ENCODE data around the gene PCCB.

The PCCB gene

GRCh38 chr3:136343446-136343845, 93.3 kb downstream of the PCCB start:
- Histone ChIP-seq H3K4me3 (ENCODE audit: low read length) (no peak overlapping the region), H3K27me3 (ENCODE audit: low read depth, low read length) (no peaks in the 10 kb centered on the region), H3K9me3 (ENCODE audit: insufficient read depth, low read length) (no peaks in the 10 kb centered on the region), H4K20me1 (ENCODE audit: insufficient read depth, low read length) (no peaks in the 10 kb centered on the region), H3K27ac (ENCODE audit: low read length) (no peak overlapping the region), H3K36me3 (replicated peaks; ENCODE audit: low read depth, low read length) (peaks cover 14% of the 10 kb centered on the region), H2AFZ (ENCODE audit: low read depth, low read length) (no peak overlapping the region), H3K4me1 (ENCODE audit: low read length) (peaks cover 13% of the 10 kb centered on the region), H3K9ac (ENCODE audit: low read length) (no peak overlapping the region), H3K4me2 (ENCODE audit: low read length) (no peak overlapping the region), H3K79me2 (ENCODE audit: low read length) (no peaks in the 10 kb centered on the region)
- TF ChIP-seq CTCF (IDR thresholded peaks at IDR 0.05; ENCODE audit: low read depth, low read length) (no peak), EZH2phosphoT487 (IDR thresholded peaks at IDR 0.05; ENCODE audit: low read depth) (no peak)

GRCh38 chr3:136343873-136344555, 93.9 kb downstream of the PCCB start:
- Histone ChIP-seq H3K9ac (ENCODE audit: low read length) (no peak overlapping the region), H3K27me3 (ENCODE audit: low read depth, low read length) (no peaks in the 10 kb centered on the region), H3K4me1 (ENCODE audit: low read length) (peaks cover 13% of the 10 kb centered on the region), H3K27ac (ENCODE audit: low read length) (no peak overlapping the region), H4K20me1 (ENCODE audit: insufficient read depth, low read length) (no peaks in the 10 kb centered on the region), H3K36me3 (replicated peaks; ENCODE audit: low read depth, low read length) (peaks cover 18% of the 10 kb centered on the region), H3K9me3 (ENCODE audit: insufficient read depth, low read length) (no peaks in the 10 kb centered on the region), H2AFZ (ENCODE audit: low read depth, low read length) (no peak overlapping the region), H3K79me2 (ENCODE audit: low read length) (no peaks in the 10 kb centered on the region), H3K4me3 (ENCODE audit: low read length) (no peak overlapping the region), H3K4me2 (ENCODE audit: low read length) (no peak overlapping the region)
- TF ChIP-seq CTCF (IDR thresholded peaks at IDR 0.05; ENCODE audit: low read depth, low read length), result no peak
- TF ChIP-seq EZH2phosphoT487 (IDR thresholded peaks at IDR 0.05; ENCODE audit: low read depth), result no peak

- H3K36me3 ChIP-seq (replicated peaks; ENCODE audit: low read depth, low read length), result peaks cover 10% of the 10 kb centered on the region
- no peak overlapping the region for H3K9ac ChIP-seq (ENCODE audit: low read length)
- no peaks in the 10 kb centered on the region for H3K79me2 ChIP-seq (ENCODE audit: low read length)
- peaks cover 13% of the 10 kb centered on the region for H3K4me1 ChIP-seq (ENCODE audit: low read length)
- no peak overlapping the region for H3K4me3 ChIP-seq (ENCODE audit: low read length)
- H3K27me3 ChIP-seq (ENCODE audit: low read depth, low read length), result no peaks in the 10 kb centered on the region
- H4K20me1 ChIP-seq (ENCODE audit: insufficient read depth, low read length), result no peaks in the 10 kb centered on the region
- H3K27ac ChIP-seq (ENCODE audit: low read length), result no peak overlapping the region
- no peak overlapping the region for H2AFZ ChIP-seq (ENCODE audit: low read depth, low read length)
- no peaks in the 10 kb centered on the region for H3K9me3 ChIP-seq (ENCODE audit: insufficient read depth, low read length)
- H3K4me2 ChIP-seq (ENCODE audit: low read length), result no peak overlapping the region
- TF ChIP-seq CTCF (IDR thresholded peaks at IDR 0.05; ENCODE audit: low read depth, low read length), result no peak
Observed at GRCh38 chr3:136346486-136346885, 96.3 kb downstream of the PCCB start.

GRCh38 chr3:136350132-136350531, 100.0 kb downstream of the PCCB start:
- H3K4me3 ChIP-seq (ENCODE audit: low read length), result no peak overlapping the region
- no peak overlapping the region for H3K27ac ChIP-seq (ENCODE audit: low read length)
- no peaks in the 10 kb centered on the region for H3K9me3 ChIP-seq (ENCODE audit: insufficient read depth, low read length)
- H3K9ac ChIP-seq (ENCODE audit: low read length), result no peak overlapping the region
- peaks cover 5% of the 10 kb centered on the region for H3K36me3 ChIP-seq (replicated peaks; ENCODE audit: low read depth, low read length)
- H3K27me3 ChIP-seq (ENCODE audit: low read depth, low read length), result no peaks in the 10 kb centered on the region
- peaks cover 20% of the 10 kb centered on the region for H3K4me1 ChIP-seq (ENCODE audit: low read length)
- H3K79me2 ChIP-seq (ENCODE audit: low read length), result no peaks in the 10 kb centered on the region
- TF ChIP-seq EZH2phosphoT487 (IDR thresholded peaks at IDR 0.05; ENCODE audit: low read depth), result no peak
- no peak for TF ChIP-seq CTCF (IDR thresholded peaks at IDR 0.05; ENCODE audit: low read depth, low read length)
- H4K20me1 ChIP-seq (ENCODE audit: insufficient read depth, low read length), result no peaks in the 10 kb centered on the region
- H3K4me2 ChIP-seq (ENCODE audit: low read length), result no peak overlapping the region
- no peak overlapping the region for H2AFZ ChIP-seq (ENCODE audit: low read depth, low read length)

Measured in OCI-LY3 (cell line).